Right atrium auricular region (tissue), 2 donors: ENCODE results near the gene ATG5. TPM values are rescaled to one million over a fixed set of nuclear protein-coding genes. Genes with fewer than 3 reads are reported as not detected.
"Not testable (repeated sequence)": the region's sequence is repeated elsewhere in the genome, so short reads cannot be mapped to it uniquely, and the experiment has no call there.

Experiments used
- DNase-seq: peaks from one replicate; pipeline ENCODE4 v3.0.0-alpha.2; 2019; ENCODE audit warnings: low spot score
- H3K27ac ChIP-seq, 2 donors: fragments of 200-600 bp; sonication (generic); 1 replicate in 1 of 2; 2 replicates in 1 of 2; pipeline ENCODE4 v1.5.1; 2016 to 2019
- H3K27me3 ChIP-seq, 2 donors: fragments of 200-600 bp; sonication (generic); one replicate each; pipeline versions ENCODE4 v1.5.1 to v1.6.0; 2017 to 2019
- H3K36me3 ChIP-seq: fragments of 200-600 bp; sonication (generic); one replicate; pipeline ENCODE4 v1.5.1; 2016
- H3K4me1 ChIP-seq, 2 donors: fragments of 200-600 bp; sonication (generic); one replicate each; pipeline versions ENCODE4 v1.5.1 to v1.6.0; 2017 to 2019
- H3K4me3 ChIP-seq, 2 donors: fragments of 200-600 bp; sonication (generic); 1 replicate in 1 of 2; 2 replicates in 1 of 2; pipeline ENCODE4 v1.5.1; 2017 to 2019; ENCODE audit warnings: mild to moderate bottlenecking in 1 of 2, moderate library complexity in 1 of 2
- H3K9me3 ChIP-seq, 2 donors: fragments of 200-600 bp; sonication (generic); one replicate each; pipeline ENCODE4 v1.5.1; 2019
- total RNA-seq, 2 donors: library from RNA; depleted of rRNA; stranded (reverse); fragments of >200 nt; gene quantifications; one replicate each; pipeline ENCODE4 v1.1.0, GENCODE V29; 2016
- TF ChIP-seq, protein P1 (sequence below), 2 donors: fragments of 200-600 bp; sonication (generic); IDR thresholded peaks; one replicate each; pipeline ENCODE4 v1.5.1; 2019; ENCODE audit warnings: antibody characterized with exemption in 2 of 2

ATG5 gene
- total RNA-seq, 2 donors from 2014 or later = 11.0 to 18.0 TPM

DNA sequence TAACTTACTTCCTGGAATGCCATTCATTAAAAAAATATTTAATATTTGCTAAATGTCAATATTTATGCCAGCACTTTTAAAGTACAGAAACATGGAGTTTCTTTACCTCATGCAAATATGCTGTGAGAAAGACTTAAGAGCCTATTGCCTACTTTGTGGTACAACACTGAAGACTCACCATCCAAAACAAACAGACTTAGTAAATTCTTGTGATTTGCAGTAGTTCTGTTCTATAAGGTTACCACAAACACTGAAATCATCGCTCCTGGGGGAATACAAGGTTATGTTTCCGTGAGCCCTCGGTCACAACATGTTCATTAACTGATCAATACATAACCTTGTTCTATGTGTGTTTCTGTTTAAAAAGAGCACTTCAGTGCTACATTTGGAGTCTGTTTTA is 78.3 kb downstream of the ATG5 start:
- no peaks in the 10 kb centered on the region for H3K4me1 ChIP-seq
- H3K27ac ChIP-seq = no peak overlapping the region
- TF ChIP-seq, protein P1, sequence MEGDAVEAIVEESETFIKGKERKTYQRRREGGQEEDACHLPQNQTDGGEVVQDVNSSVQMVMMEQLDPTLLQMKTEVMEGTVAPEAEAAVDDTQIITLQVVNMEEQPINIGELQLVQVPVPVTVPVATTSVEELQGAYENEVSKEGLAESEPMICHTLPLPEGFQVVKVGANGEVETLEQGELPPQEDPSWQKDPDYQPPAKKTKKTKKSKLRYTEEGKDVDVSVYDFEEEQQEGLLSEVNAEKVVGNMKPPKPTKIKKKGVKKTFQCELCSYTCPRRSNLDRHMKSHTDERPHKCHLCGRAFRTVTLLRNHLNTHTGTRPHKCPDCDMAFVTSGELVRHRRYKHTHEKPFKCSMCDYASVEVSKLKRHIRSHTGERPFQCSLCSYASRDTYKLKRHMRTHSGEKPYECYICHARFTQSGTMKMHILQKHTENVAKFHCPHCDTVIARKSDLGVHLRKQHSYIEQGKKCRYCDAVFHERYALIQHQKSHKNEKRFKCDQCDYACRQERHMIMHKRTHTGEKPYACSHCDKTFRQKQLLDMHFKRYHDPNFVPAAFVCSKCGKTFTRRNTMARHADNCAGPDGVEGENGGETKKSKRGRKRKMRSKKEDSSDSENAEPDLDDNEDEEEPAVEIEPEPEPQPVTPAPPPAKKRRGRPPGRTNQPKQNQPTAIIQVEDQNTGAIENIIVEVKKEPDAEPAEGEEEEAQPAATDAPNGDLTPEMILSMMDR (IDR thresholded peaks at IDR 0.05) = no peak
- no peaks in the 10 kb centered on the region for H3K27me3 ChIP-seq
- no peak for DNase-seq
- H3K36me3 ChIP-seq = peaks cover 7% of the 10 kb centered on the region
- no peaks in the 10 kb centered on the region for H3K9me3 ChIP-seq
- H3K4me3 ChIP-seq = no peak overlapping the region

DNA sequence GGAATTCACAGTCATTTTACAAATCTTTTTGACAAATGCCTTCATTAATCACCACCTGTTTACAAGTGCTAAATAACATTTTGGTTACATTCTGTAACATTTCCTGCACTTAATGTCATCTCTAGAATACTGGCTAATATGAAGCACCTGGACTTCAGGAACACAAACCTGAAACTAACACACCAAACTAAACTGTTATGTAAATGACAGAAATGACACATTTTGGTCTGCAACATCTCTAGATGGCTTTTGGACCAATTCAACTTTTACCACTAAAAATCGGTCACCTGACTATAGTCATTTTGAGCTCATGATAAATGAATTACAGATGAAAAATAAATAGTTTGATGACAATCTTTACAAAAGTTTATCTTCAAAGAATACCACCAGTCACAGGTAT is 80.6 kb downstream of the ATG5 start:
- TF ChIP-seq, protein P1 (IDR thresholded peaks at IDR 0.05) = no peak
- no peak for DNase-seq
- peaks cover 7% of the 10 kb centered on the region for H3K36me3 ChIP-seq
- no peak overlapping the region for H3K27ac ChIP-seq
- no peaks in the 10 kb centered on the region for H3K9me3 ChIP-seq
- no peaks in the 10 kb centered on the region for H3K4me1 ChIP-seq
- no peaks in the 10 kb centered on the region for H3K27me3 ChIP-seq
- no peak overlapping the region for H3K4me3 ChIP-seq

DNA sequence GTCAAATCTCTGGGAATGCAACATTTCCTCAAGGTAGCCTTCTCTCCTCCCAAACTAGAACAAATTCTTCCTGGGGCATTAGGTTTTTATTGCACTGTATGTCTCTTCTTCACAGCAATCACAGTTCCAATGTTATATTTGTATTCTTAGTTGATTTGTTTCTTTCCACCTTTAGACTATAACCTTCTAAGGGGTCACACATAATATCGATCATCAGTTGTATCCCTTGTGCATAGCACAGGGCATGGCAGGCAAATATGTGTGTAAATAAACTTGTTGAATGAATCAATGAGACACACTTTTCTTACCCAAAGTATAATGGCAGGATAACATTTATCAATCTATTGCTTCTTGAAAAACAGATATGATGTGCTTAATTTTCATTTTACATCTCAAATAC is 81.0 kb downstream of the ATG5 start:
- H3K27me3 ChIP-seq = no peaks in the 10 kb centered on the region
- no peaks in the 10 kb centered on the region for H3K9me3 ChIP-seq
- H3K4me3 ChIP-seq = no peak overlapping the region
- TF ChIP-seq, protein P1 (IDR thresholded peaks at IDR 0.05) = no peak
- DNase-seq = no peak
- H3K36me3 ChIP-seq = peaks cover 7% of the 10 kb centered on the region
- H3K27ac ChIP-seq = no peak overlapping the region
- no peaks in the 10 kb centered on the region for H3K4me1 ChIP-seq

DNA sequence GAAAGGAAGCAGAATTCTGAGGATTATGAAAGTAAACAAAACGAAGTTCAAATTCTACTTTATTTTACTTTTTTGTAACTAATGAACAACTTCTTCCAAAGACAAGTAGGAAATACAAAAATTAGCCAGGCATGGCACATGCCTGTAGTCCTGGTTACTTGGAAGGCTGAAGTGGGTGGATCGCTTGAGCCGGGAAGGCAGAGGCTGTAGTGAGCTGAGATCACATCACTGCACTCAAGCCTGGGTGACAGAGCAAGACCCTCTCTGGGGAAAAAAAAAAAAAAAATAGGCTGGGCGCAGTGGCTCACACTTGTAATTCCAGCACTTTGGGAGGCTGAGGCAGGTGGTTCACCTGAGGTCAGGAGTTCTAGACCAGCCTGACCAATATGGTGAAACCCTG is 82.3 kb downstream of the ATG5 start:
- Histone ChIP-seq H3K27me3 (no peaks in the 10 kb centered on the region), H3K9me3 (no peaks in the 10 kb centered on the region), H3K4me3 (no peak overlapping the region), H3K36me3 (peaks cover 7% of the 10 kb centered on the region), H3K4me1 (no peaks in the 10 kb centered on the region), H3K27ac (no peak overlapping the region)
- TF ChIP-seq, protein P1 (IDR thresholded peaks at IDR 0.05) = no peak
- DNase-seq = no peak

DNA sequence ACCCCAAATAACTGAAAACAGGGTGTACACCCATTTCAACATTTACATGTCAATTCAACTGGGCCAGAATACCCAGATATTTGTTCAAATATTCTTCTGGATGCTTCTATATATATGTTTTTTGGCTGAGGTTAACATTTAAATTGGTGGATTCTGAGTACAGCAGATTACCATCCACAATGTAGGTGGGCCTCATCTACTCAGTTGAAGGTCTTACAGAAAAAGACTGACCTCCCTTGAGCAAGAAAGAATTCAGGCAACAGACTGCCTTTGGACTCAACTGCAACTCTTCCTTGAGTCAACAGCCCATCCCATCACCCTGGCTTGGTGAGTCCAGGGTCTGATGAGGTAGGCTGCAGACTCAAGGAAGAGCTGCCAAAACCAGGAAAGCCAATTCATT is 84.1 kb downstream of the ATG5 start:
- H3K4me3 ChIP-seq = no peak overlapping the region
- no peak overlapping the region for H3K27ac ChIP-seq
- H3K36me3 ChIP-seq = no peaks in the 10 kb centered on the region
- H3K27me3 ChIP-seq = no peaks in the 10 kb centered on the region
- TF ChIP-seq, protein P1 (IDR thresholded peaks at IDR 0.05) = no peak
- no peaks in the 10 kb centered on the region for H3K4me1 ChIP-seq
- DNase-seq = no peak
- H3K9me3 ChIP-seq = no peaks in the 10 kb centered on the region

DNA sequence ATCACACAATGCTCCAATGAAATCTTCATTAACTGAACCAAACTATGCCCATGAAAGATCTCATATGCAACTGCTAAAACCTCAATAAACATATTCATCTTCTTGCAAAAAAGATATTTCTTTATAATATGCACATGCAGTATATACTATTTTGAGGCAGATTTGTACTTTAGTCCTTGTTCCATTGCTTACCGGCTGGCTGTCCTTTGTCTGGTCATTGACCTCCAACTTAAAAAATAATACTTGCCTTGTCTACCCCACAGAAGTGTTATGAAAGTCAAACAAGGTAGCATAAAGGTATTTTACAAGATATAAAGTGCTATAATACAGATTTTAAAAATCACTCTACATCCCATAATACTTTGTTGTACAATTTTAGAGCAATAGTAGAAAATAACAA is 88.3 kb downstream of the ATG5 start:
- Histone ChIP-seq H3K27me3 (no peaks in the 10 kb centered on the region), H3K27ac (no peak overlapping the region), H3K4me3 (no peak overlapping the region), H3K36me3 (no peaks in the 10 kb centered on the region), H3K9me3 (no peaks in the 10 kb centered on the region), H3K4me1 (no peaks in the 10 kb centered on the region)
- TF ChIP-seq, protein P1 (IDR thresholded peaks at IDR 0.05) = no peak
- no peak for DNase-seq

DNA sequence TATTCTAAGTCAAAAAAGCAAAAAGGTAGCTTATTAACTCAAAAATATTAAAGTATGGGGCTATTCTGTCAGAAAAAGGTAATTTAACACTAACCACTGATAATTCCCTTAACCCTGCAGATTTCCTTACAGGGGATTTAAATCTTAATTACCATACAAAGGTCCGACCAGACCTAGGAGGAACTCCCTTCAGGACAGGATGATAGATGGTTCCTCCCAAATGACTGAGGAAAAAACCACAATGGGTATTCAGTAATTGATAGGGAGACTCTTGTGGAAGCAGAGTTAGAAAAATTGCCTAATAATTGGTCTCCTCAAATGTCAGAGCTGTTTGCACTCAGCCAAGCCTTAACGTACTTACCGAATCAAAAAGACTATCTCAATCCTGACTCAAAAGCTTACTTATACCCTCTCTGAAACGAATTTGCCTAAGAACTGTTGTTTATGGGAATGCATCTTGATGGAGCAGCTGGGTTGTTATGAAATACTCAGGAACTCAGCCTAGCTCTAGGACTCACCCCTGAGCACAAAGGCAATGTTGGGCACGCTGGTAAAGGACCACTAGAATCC is 95.6 kb downstream of the ATG5 start:
- not testable (repeated sequence) for H3K9me3 ChIP-seq, H3K36me3 ChIP-seq, DNase-seq, H3K27me3 ChIP-seq, H3K27ac ChIP-seq, H3K4me3 ChIP-seq, H3K4me1 ChIP-seq
